ENCODE data around the gene GOLT1A.

- TF ChIP-seq TAF1 (IDR thresholded peaks at IDR 0.05; ENCODE audit: borderline replicate concordance, insufficient read depth, low read length) (no peak), POLR2AphosphoS5 (IDR thresholded peaks at IDR 0.05; ENCODE audit: low read depth, low read length) (no peak), REST (IDR thresholded peaks at IDR 0.05; ENCODE audit: insufficient read depth in 1 of 2, low read depth in 2 of 2, low read length in 2 of 2) (no peak), SIN3A (IDR thresholded peaks at IDR 0.05; ENCODE audit: borderline replicate concordance, insufficient read depth, low read length) (no peak), FOXP2 (optimal IDR thresholded peaks at IDR 0.05; ENCODE audit: borderline replicate concordance, extremely low read depth, extremely low read length, insufficient read depth) (no peak)
Measured at GRCh38 chr1:204196068-204196795, 17.6 kb downstream of the GOLT1A start, which contains the start of gene KISS1.

Measured in PFSK-1 (cell line).